GM19463 (cell line): ENCODE data around the gene EFNA3.
A peak's percentile ranks its signal among the peaks of the same experiment; 100 is the strongest.

Source experiments
- ATAC-seq: cut with Tn5 transposase; IDR thresholded peaks from one replicate; pipeline ENCODE4 v1.9.1; 2021; ENCODE audit warnings: mild to moderate bottlenecking, moderate library complexity; ENCODE audit not compliant: unreplicated experiment

EFNA3 gene

DNA sequence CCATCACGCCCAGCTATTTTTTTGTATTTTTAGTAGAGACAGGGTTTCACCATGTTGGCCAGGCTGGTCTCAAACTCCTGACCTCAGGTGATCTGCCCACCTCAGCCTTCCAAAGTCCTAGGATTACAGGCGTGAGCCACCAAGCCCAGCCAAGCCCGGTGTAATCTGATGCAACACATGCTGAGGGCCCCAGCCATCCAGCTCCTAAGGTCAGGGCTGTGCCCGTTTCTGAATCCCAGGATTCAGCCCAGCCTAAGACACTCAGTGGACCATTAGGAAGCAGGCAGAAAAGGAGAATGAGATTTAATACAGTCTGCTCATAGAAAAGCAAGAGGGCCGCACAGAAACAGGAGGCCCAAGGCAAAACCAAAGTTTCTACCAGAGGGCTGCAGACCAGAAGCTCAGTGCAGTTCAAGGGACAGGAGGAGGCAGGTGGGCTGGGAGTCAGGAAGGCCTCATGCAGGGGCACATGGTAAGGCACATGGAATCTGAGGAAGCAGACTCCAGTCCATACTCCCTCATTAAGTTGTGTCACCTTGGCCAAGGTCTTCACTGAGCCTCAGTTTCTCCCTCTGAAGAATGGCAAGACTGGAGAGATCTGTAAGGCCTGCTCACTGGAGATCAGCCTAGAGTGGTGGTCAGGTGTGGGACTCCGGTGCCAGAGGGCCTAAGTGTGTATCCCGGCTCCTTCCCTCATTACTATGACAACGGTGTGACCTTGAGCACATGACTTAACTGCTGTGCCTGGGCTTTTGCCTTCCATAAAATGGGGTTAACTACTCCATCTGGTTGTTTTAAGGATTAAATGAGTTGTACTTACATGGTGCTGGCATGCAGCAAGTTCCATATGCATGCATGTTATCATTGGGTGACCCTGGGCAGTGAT is 29.9 kb upstream of the EFNA3 start:
- ATAC-seq: no peak

DNA sequence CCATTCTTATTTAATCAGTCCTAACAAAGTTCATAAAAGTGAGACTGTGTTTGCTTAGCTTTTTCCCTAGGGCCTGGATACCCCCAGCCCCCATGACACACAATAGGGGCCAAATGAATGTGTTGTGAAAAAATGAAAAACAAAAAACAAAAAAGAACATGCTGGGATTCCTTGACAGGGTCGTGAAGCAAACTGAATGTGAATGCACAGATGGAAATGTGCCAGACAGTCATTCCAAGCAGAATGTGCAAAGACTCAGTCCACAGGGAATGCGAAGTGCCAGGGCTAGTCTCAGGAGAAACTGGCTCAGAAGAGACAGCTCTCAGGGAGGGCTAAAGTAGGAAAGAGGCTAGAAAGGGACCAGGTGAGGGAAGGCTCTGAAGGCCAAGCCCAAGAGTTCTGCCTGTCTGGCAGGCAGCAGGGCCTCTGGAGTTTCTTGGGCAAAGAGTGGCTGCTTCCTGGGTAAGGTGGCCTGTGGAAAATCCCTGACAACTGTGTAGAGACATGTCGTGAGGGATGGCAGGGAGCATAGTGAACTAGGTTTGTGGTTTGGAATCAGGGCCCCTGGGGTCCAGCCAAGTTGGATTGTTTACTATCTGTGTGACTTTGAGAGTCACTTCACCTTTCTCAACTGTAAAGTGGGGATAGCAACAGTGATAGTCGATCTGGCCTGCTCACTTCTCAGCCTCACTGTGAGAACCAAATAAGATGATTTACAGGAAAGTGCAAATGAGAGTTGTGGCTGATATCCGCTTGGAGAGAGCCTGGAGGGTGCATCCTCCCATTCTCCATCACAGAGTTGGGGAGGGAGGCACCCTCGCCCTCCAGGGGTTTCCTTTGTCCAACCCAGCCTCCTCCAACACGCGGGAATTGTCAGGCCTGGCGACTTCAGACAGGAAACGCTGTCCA is 28.7 kb upstream of the EFNA3 start:
- no peak for ATAC-seq

DNA sequence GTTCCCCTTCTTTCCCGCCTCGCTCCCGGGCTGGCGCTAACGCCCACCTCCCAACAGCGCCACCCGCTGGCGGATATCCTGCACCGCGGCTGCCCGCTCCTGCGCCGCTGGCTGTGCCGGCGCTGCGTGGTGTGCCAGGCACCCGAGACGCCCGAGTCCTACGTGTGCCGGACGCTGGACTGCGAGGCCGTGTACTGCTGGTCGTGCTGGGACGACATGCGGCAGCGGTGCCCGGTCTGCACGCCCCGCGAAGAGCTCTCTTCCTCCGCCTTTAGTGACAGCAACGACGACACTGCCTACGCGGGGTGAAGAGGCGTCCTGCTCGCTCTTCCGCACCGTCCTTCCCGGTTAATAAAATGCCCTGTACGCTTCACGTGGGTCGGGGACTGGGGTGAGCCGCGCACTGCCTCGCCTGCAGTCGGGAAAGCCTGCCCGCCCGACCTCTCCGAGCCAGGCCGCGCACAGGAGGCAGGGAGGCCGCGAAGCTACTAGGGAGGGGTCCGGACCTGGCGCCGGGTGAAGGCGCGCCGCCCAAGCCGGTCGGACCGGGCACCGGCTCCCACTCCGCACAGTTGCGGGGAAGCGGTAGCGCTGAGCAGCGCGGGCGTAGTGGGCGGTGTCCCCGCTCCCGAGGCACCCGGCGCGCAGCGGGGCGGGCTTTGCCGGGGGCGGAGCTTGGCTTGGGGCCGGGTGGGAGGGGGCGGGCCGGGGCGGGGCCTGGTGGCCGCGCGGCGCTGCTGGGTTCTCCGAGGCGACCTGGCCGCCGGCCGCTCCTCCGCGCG is 27.9 kb upstream of the EFNA3 start, which contains the start of gene ADAM15:
TSS of gene ADAM15 (plus strand) at position 757 of the 782 bp plus-strand sequence. CDS start 71 bp downstream, outside the sequence.
- peak; percentile 70 for ATAC-seq

DNA sequence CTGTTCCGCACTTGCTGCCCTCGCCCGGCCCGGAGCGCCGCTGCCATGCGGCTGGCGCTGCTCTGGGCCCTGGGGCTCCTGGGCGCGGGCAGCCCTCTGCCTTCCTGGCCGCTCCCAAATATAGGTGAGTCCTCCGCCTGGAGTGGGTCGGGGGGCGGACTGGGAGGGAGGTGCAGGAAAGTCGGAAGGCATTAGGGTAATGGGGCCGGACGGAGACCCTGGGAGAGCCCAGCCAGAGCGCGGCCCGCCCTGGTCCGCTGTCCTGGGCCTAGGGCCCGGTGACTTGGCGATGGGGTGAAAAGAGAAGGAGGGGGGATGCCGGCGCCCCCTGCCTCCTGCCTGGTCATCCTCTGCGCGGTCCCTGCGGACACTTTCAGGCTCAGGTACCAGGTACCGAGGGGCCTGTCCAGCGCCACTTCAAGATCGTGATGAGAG is 27.3 kb upstream of the EFNA3 start:
- ATAC-seq: peak; percentile 6

DNA sequence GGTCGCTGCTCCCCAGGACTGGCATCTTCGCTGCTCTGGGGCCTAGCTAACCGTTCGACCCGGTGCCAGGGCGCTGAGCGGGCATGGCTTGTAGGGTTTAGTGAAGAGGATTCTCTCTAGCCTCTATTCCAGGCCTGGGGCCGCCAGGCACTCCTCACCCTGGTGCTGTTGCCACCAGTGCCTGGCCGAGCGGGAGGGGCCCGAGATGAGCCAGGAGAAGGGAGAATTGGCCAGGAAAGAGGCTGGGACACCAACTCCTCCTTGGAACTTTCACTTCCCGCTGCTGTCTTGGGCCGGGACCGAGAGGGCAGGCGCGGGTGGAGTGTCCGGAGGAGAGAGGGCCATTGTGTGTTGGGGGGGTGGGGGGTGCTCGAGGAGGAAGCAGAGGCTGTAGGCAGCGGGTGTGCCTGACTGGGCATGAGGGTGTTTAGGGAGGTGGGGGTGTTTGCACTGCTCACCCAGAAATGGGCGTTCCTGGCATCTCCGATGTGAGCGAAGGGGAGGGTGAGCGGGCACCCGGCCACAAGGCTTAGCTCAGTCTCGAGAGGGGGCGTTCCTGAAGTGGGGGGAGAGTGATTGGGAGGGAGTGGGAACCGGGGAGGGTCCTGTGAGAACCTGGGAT is 26.7 kb upstream of the EFNA3 start:
- no peak for ATAC-seq

DNA sequence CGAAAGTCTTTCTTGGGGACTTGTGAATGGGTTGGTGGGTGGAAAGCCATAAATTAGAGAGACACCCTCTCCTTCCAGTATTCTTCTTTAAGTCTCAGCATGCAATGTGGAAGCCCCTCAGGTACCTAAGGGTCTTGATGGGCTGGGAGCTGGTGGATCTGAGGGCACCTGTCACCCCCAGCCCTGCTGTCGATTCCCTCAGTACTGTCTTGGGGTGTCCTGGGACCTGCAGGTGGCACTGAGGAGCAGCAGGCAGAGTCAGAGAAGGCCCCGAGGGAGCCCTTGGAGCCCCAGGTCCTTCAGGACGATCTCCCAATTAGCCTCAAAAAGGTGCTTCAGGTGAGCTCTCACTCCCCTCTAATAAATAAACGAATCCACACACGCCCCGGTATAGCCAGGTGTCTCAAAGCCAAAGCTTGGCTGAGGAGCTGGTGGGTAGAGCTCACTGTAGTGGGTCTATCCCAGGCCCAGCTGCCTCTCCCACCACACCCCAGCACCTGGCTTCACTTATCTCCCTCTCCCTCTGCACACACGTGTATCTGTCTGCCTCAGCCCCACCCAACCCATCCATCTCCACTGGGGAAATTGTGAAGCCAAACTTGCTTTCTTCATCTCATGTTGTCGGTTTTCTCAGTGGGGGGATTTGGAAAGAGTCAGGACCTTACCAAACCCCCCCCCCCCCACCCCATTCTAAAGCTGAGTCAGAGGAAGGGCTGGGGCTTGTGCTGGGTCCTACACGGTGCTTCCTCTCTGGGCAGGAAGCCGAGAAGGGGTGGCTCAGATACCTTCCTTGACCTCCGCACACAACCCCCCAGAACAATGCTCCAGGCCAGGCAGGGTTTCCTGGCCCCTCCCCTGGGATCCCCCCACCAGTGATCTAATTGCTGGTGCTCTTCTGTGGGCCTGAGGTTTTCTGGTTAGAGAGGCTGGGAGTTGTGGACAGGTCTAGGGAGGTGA is 25.9 kb upstream of the EFNA3 start:
- ATAC-seq: no peak

DNA sequence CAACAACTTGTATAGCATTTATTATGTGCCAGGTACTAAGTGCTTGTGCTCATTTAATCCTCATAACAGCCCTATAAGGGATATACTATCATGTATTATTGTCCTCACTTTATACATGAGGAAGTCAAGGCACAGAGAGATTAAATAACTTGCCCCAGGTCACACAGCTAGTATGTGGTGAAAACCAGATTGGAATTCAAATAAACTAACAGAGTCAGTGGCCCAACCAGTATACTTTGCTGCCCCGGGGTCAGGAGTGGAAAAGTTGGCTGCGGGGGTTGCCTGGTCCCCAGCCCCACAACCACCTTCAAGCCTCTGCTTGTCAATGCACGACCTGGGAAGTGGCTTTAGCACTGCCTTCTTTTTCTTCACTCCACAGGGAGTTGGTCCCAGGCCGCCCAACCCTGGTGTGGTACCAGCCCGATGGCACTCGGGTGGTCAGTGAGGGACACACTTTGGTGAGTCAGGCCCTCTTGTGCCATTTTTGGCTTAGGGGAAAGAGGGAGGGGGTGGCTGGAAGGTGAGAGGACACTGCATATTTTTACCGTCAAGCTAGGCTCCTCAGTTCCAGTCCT is 25.0 kb upstream of the EFNA3 start:
- ATAC-seq: no peak

DNA sequence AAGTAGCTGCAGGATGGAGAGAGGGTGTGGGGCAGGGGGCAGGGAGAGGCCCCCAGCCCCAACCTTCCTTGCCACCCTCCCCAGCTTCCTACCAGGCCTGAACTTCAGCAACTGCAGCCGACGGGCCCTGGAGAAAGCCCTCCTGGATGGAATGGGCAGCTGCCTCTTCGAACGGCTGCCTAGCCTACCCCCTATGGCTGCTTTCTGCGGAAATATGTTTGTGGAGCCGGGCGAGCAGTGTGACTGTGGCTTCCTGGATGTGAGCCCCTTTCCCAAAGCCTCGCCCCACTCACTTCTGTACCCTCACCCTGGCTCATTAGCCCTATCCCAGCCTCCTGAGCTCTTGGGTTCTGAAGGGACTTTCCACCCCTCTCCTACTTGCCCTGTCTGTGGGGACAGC is 21.5 kb upstream of the EFNA3 start:
- no peak for ATAC-seq

DNA sequence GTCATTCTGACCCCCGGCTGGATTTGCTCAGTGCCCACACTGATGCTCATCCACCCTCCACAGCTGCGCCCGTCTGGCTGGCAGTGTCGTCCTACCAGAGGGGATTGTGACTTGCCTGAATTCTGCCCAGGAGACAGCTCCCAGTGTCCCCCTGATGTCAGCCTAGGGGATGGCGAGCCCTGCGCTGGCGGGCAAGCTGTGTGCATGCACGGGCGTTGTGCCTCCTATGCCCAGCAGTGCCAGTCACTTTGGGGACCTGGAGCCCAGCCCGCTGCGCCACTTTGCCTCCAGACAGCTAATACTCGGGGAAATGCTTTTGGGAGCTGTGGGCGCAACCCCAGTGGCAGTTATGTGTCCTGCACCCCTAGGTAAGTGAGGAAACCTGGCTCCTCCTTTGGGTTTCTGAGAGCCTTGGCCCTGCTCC is 20.8 kb upstream of the EFNA3 start:
- ATAC-seq: no peak

DNA sequence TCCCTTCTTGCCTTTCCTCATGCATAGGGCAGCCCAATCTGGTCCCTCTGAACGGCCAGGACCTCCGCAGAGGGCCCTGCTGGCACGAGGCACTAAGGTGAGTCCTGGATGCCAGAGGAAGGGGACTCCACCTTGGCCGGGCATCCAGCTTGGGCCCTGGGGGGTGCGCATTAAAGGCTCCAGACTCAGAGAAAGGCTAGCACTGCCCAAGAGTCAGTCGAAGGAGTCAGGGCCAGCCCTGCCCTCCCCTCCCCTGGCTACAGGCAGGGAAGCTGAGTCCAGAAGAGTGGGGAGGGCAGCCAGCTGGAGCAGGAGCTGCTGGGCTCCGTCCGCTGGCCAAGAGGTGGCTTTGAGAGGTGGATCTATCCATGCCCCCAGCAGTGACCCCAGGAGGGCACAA is 17.9 kb upstream of the EFNA3 start:
- no peak for ATAC-seq

DNA sequence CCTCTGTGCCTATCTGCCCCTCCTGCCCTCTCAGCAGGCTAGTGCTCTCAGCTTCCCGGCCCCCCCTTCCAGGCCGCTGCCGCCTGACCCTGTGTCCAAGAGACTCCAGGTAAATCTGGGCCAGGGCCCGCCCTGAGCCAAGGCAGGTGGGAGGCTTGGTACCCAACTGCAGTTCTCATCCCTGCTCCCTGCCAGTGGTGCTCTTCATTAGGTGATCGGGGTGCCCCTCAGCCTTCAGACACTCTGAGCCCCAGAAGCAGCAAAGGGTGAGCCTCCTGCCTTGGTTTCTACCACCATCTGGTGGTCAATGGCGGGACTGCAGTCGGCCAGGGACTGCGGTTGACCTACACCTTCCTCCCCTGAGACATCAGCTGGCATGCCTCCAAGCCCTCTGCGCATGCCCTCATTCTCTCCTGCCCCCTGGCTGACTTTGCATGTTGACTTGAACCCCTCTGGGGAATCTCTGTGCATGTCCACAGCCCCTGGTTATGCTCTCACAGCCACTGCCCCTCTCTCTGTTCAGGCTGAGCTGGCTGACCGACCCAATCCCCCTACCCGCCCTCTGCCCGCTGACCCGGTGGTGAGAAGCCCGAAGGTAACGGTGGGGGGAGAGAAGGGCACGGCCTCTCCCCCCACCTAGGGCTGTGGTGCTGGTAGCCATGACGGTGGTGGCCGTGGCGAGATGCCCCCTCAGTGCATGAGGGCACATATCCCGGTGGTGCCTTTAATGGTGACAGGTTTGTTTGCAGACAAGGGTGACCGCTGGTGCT is 17.1 kb upstream of the EFNA3 start:
- ATAC-seq: peak; percentile 40

DNA sequence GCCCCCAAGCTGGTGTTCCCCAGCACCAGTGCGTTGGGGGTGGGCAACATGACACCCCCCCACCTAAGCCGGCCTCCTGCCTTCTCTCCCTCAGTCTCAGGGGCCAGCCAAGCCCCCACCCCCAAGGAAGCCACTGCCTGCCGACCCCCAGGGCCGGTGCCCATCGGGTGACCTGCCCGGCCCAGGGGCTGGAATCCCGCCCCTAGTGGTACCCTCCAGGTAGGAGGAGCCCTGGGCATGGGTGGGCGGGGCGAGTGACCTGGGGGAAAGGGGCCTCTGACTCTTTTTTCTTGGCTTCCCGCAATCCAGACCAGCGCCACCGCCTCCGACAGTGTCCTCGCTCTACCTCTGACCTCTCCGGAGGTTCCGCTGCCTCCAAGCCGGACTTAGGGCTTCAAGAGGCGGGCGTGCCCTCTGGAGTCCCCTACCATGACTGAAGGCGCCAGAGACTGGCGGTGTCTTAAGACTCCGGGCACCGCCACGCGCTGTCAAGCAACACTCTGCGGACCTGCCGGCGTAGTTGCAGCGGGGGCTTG is 16.4 kb upstream of the EFNA3 start:
- ATAC-seq: no peak

DNA sequence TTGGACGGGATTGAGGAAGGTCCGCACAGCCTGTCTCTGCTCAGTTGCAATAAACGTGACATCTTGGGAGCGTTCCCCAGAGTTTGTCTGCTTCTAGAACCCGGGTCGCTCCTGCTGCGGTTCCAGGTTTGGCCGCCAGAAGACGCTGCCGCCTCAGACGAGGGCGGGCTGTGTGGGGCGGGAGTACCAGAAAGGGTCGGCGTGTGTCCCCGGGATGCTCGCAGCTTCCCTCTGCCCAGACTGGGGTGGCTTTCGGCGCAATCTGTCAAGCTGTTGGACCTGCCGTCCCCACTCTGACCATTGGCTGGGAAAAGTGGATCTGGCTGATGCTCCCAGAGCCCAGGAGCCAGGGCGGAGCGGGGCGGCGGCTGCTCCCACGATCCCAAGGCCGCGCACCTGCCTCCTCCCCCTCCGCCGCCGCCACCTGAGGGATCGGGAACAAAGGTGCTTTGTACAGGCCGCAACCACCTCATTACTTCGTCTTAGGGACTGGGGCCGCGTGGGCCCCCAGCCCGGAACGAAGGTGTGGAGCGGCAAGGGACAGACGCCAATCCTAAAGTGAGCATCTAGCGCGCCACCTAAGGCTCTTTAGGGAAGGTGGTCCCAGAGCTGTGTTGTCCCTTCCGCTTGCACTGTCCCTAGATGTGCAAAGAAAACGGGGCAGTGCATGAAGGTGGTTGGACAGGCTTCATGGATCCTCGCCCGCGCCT is 15.8 kb upstream of the EFNA3 start:
- ATAC-seq: no peak

DNA sequence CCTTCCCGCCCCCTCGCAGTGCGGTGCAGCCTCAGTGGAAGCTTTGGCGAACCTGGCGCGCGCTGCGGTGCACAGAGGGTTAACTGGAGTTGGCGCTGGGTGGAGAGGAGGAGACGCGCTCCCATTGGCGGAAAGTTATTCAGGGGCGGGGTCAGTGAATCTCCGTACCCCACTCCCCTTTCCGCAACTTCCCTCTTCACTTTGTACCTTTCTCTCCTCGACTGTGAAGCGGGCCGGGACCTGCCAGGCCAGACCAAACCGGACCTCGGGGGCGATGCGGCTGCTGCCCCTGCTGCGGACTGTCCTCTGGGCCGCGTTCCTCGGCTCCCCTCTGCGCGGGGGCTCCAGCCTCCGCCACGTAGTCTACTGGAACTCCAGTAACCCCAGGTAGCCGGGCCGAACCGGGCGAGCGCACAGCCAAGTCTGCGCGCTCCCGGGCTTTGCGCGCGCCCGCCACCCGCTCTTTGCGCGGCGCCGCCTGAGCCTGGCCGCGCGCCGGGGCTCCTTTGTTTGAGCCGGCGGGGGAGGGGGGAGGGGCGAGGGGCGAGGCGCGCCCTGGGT is 15.0 kb upstream of the EFNA3 start, which contains the start of gene EFNA4:
TSS of gene EFNA4 (plus strand) at position 191 of the 561 bp plus-strand sequence. CDS start at position 275, 84 bp downstream.
- peak; percentile 75 for ATAC-seq

DNA sequence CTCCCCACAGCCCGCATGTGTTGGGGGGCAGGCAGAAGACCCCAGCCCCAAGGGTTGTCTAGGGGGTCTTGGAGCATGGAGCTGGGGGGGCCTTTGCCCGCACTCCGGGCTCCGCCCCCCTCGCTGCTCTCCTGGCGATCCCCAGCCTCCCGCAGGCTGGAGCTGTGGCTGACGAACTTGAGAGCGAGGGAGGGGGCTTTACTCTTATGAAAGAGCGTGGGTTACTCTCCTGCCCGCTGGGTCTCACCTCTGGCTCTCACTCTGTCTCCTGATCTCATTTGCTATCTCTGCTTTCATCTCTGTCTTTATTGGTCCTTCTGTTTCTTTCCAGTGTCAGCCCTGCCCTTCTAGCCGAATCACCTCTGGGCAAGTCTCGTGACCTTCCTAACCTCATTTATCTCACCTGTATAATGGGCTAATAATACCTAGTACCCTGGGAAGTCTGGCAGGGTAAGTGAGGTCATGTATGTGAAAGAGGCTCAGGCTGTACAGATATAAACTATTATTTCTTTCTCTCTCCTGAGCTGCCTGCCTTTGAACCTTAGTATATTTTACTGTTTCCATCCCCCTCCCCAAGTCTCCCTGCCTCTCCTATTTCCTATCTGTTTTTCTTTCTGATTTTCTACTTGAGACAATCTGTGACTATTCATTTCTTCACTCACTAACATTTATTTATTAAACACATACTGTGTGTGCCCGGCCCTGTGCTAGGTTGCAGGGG is 14.4 kb upstream of the EFNA3 start:
- ATAC-seq: no peak

DNA sequence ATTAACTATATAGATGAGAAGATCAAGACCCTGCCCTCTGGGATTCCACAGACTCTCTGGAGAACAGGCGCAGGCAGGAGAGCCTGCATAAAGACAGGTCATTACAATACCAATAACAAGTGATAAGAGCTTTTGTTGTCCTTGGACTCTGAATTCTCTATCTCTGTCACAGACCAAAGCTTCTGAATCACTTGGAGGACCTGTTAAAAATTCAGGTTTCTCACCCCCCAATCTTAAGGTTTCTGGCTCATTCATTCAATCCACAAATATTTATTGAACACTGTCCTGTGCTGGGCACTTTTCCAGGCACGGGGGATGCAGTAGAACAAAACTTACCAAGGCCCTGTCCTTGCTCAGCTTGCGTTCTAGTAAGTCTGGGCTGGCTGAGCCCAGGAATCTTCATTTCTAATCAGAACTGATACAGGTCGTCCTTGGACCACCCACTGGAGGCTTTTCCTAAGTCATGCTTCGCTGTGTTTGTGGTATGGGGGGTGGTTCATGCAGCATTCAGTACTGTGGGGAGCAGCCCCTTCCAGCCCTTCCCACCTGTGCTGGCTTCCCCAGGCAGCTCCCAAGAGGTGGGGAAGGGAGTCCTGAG is 13.7 kb upstream of the EFNA3 start:
- ATAC-seq: no peak
